ENCODE data around the gene IL12RB1.

GRCh38 chr19:18126097-18126496 lies 39.4 kb upstream of the IL12RB1 start:
- no peak for TF ChIP-seq ARNT (IDR thresholded peaks at IDR 0.05)
- TF ChIP-seq SUZ12 (IDR thresholded peaks at IDR 0.05), result no peak
- TF ChIP-seq ELF4 (IDR thresholded peaks at IDR 0.05), result no peak
- no peak for TF ChIP-seq BHLHE40 (IDR thresholded peaks at IDR 0.05; ENCODE audit: borderline replicate concordance)
- TF ChIP-seq FOXM1 (IDR thresholded peaks at IDR 0.05; ENCODE audit: borderline replicate concordance), result no peak
- TF ChIP-seq CTBP1 (IDR thresholded peaks at IDR 0.05; ENCODE audit: borderline replicate concordance), result no peak
- TF ChIP-seq, protein P1, sequence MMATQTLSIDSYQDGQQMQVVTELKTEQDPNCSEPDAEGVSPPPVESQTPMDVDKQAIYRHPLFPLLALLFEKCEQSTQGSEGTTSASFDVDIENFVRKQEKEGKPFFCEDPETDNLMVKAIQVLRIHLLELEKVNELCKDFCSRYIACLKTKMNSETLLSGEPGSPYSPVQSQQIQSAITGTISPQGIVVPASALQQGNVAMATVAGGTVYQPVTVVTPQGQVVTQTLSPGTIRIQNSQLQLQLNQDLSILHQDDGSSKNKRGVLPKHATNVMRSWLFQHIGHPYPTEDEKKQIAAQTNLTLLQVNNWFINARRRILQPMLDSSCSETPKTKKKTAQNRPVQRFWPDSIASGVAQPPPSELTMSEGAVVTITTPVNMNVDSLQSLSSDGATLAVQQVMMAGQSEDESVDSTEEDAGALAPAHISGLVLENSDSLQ (IDR thresholded peaks at IDR 0.05), result no peak
- TF ChIP-seq LEF1 (IDR thresholded peaks at IDR 0.05; ENCODE audit: borderline replicate concordance), result no peak
- no peak for TF ChIP-seq SP1 (IDR thresholded peaks at IDR 0.05)
- TF ChIP-seq FOXK2 (IDR thresholded peaks at IDR 0.05), result no peak

Data from HEK293T (cell line).